SK-N-SH (cell line): ENCODE results near the gene NRARP. TPM values are rescaled to one million over a fixed set of nuclear protein-coding genes. Genes with fewer than 3 reads are reported as not detected.

Experiments
- CTCF ChIA-PET: fragments of 300-600, 350-600 bp; formaldehyde crosslinking; extraction: SDS; loops from one replicate; lab custom pipeline; 2021; lab: Yijun Ruan, JAX
- POLR2A ChIA-PET: fragments of 350-600 bp; sonication (Branson Sonifier 250); formaldehyde crosslinking; extraction: SDS; loops from one replicate; lab custom pipeline; 2020; ENCODE audit warnings: antibody characterized with exemption, inconsistent platforms; lab: Yijun Ruan, JAX
- DNase-seq: peaks from one replicate; pipeline ENCODE4 v3.0.0; 2012
- H2AFZ ChIP-seq: fragments of 200-600 bp; sonication (generic); 2 replicates; pipeline ENCODE4 v1.8.1; 2016; ENCODE audit warnings: antibody characterized with exemption, mild to moderate bottlenecking, low read depth
- H3F3A ChIP-seq: fragments of 200-600 bp; sonication (generic); replicated peaks from 2 replicates; pipeline ENCODE3; 2016; ENCODE audit warnings: antibody characterized with exemption, mild to moderate bottlenecking; ENCODE audit not compliant: insufficient read depth
- H3K27ac ChIP-seq, 2 experiments: fragments of 200-500 bp in 1 of 2; fragments of 200-600 bp in 1 of 2; sonication (Bioruptor generic) in 1 of 2; sonication (generic), shearing (Covaris generic) in 1 of 2; 2 replicates each; pipeline versions ENCODE4 v1.5.1 to v1.6.1; 2014 to 2016; ENCODE audit warnings: low read depth in 2 of 2, inconsistent platforms in 1 of 2, low read length in 1 of 2, mild to moderate bottlenecking in 1 of 2, mixed read lengths in 1 of 2
- H3K27me3 ChIP-seq: fragments of 200-600 bp; sonication (generic), shearing (Covaris generic); 2 replicates; pipeline ENCODE4 v1.6.1; 2016; ENCODE audit warnings: mixed run types; ENCODE audit not compliant: insufficient read depth
- H3K36me3 ChIP-seq, 2 experiments: fragments of 200-500 bp in 1 of 2; fragments of 200-600 bp in 1 of 2; sonication (Bioruptor generic) in 1 of 2; sonication (generic) in 1 of 2; replicated peaks in 1 of 2; 2 replicates each; pipeline versions ENCODE3 to v1.5.1; 2014 to 2016; ENCODE audit warnings: low read length in 1 of 2, mild to moderate bottlenecking in 1 of 2; ENCODE audit not compliant: insufficient read depth in 2 of 2, control insufficient read depth in 1 of 2
- H3K4me1 ChIP-seq, 2 experiments: fragments of 200-500 bp in 1 of 2; fragments of 200-600 bp in 1 of 2; sonication (Bioruptor generic) in 1 of 2; sonication (generic), shearing (Covaris generic) in 1 of 2; 2 replicates each; pipeline versions ENCODE4 v1.5.1 to v1.6.1; 2014 to 2016; ENCODE audit warnings: low read depth in 1 of 2, low read length in 1 of 2, mixed run types in 1 of 2; ENCODE audit not compliant: insufficient read depth in 2 of 2, control insufficient read depth in 1 of 2
- H3K4me2 ChIP-seq: fragments of 200-600 bp; sonication (generic), shearing (Covaris generic); 2 replicates; pipeline ENCODE4 v1.6.1; 2017; ENCODE audit warnings: mixed run types
- H3K4me3 ChIP-seq, 2 experiments: fragments of 200-500 bp in 1 of 2; fragments of 200-600 bp in 1 of 2; sonication (Bioruptor generic) in 1 of 2; sonication (generic), shearing (Covaris generic) in 1 of 2; 2 replicates each; pipeline versions ENCODE4 v1.5.1 to v1.8.1; 2014 to 2016; ENCODE audit warnings: low read depth in 2 of 2, inconsistent platforms in 1 of 2, low read length in 1 of 2, mild to moderate bottlenecking in 1 of 2, mixed read lengths in 1 of 2, moderate library complexity in 1 of 2
- H3K79me2 ChIP-seq: fragments of 200-600 bp; sonication (generic); 2 replicates; pipeline ENCODE4 v1.8.1; 2017; ENCODE audit warnings: mild to moderate bottlenecking; ENCODE audit not compliant: insufficient read depth
- H3K9ac ChIP-seq: fragments of 200-600 bp; sonication (generic); 2 replicates; pipeline ENCODE4 v1.6.1; 2017; ENCODE audit warnings: mixed run types
- H3K9me2 ChIP-seq: fragments of 200-600 bp; sonication (generic); 2 replicates; pipeline ENCODE4 v1.6.1; 2017; ENCODE audit warnings: mixed run types
- H3K9me3 ChIP-seq: fragments of 200-600 bp; sonication (generic); 2 replicates; pipeline ENCODE4 v1.6.1; 2017; ENCODE audit warnings: mixed run types, mild to moderate bottlenecking, moderate library complexity
- H4K20me1 ChIP-seq: fragments of 200-600 bp; sonication (generic); 2 replicates; pipeline ENCODE4 v1.6.1; 2017; ENCODE audit warnings: mild to moderate bottlenecking, mixed run types; ENCODE audit not compliant: insufficient read depth
- CHD2 ChIP-seq: fragments of 150-350 bp; IDR thresholded peaks from 2 replicates; pipeline ENCODE4 v1.6.1; 2018; ENCODE audit warnings: low read length; ENCODE audit not compliant: partially characterized antibody
- EZH2phosphoT487 ChIP-seq: fragments of 200-600 bp; sonication (generic); IDR thresholded peaks from 2 replicates; pipeline ENCODE4 v1.6.1; 2017; ENCODE audit warnings: low read depth, mixed run types, mild to moderate bottlenecking, antibody characterized with exemption, moderate library complexity, borderline replicate concordance
- IRF3 ChIP-seq: fragments of 150-350 bp; IDR thresholded peaks from 2 replicates; pipeline ENCODE4 v1.6.1; 2016; ENCODE audit warnings: mild to moderate bottlenecking, low read depth, low read length
- JUND ChIP-seq: IDR thresholded peaks from 2 replicates; pipeline ENCODE4 v1.4.0; 2012
- MAX ChIP-seq: IDR thresholded peaks from 2 replicates; pipeline ENCODE4 v1.4.0; 2012; ENCODE audit warnings: low read depth
- MXI1 ChIP-seq: IDR thresholded peaks from 2 replicates; pipeline ENCODE4 v1.6.1; 2012; ENCODE audit warnings: mild to moderate bottlenecking, low read depth, low read length, improper control_type of control experiment
- NFIC ChIP-seq: IDR thresholded peaks from 2 replicates; pipeline ENCODE4 v1.4.0; 2012; ENCODE audit warnings: borderline replicate concordance
- RCOR1 ChIP-seq: fragments of 150-350 bp; IDR thresholded peaks from 2 replicates; pipeline ENCODE4 v1.6.1; 2017; ENCODE audit warnings: antibody characterized with exemption, low read length
- REST ChIP-seq: IDR thresholded peaks from 2 replicates; pipeline ENCODE4 v1.6.1; 2012; ENCODE audit warnings: mild to moderate bottlenecking, low read depth, low read length, moderate library complexity
- TAF1 ChIP-seq: IDR thresholded peaks from 2 replicates; pipeline ENCODE4 v1.6.1; 2012; ENCODE audit warnings: low read depth, mild to moderate bottlenecking, low read length, moderate library complexity, borderline replicate concordance
- TEAD4 ChIP-seq: IDR thresholded peaks from 2 replicates; pipeline ENCODE4 v1.4.0; 2012; ENCODE audit warnings: mild to moderate bottlenecking, borderline replicate concordance; ENCODE audit not compliant: insufficient read depth
- WGBS: methylation state at CpG from one replicate; pipeline ENCODE4 v1.1.6; 2017; ENCODE audit warnings: low lambda C conversion rate; 5-methylcytosine and 5-hydroxymethylcytosine counted together
- polyA plus RNA-seq, 3 experiments: library from polyadenylated mRNA; depleted of rRNA; stranded (reverse); fragments of >200 nt; gene quantifications; 2 replicates each; pipeline ENCODE4 v1.2.3, GENCODE V29; 2012
- TF ChIP-seq, protein P1 (sequence below): fragments of 150-350 bp; IDR thresholded peaks from 2 replicates; pipeline ENCODE4 v1.6.1; 2017; ENCODE audit warnings: antibody characterized with exemption, low read length, low read depth, borderline replicate concordance
- TF ChIP-seq, protein P2 (sequence below): IDR thresholded peaks from 2 replicates; pipeline ENCODE4 v1.4.0; 2012; ENCODE audit warnings: low read depth, borderline replicate concordance

The NRARP gene
- polyA plus RNA-seq, 1 of the 3 experiments (the other 2 are of a cell fraction): 3.9 TPM

GRCh38 chr9:137256362-137256761 lies 45.7 kb downstream of the NRARP start:
- WGBS: 91% methylated on average over 6 of the region's 15 CpGs
- POLR2A ChIA-PET: interaction anchor here (0.5 to 6.6 kb wide), 3 partner anchors 15 to 55 kb away, joined by 3 to 83 read pairs (median 3); partner anchors contain the start of gene TUBB4B
- Histone ChIP-seq H3K4me1 (peaks cover 0 to 21% of the 10 kb centered on the region in 2 experiments; a peak in 1 of 4 replicates), H3F3A (no peaks in the 10 kb centered on the region), H4K20me1 (peaks cover 12% of the 10 kb centered on the region; the same call in 1 of the 2 replicates), H3K27ac (no peak overlapping the region), H3K79me2 (peaks cover 47% of the 10 kb centered on the region), H3K9me3 (no peaks in the 10 kb centered on the region), H3K9ac (peak overlapping the region; percentile 88; the same call in 1 of the 2 replicates), H3K27me3 (no peaks in the 10 kb centered on the region), H3K9me2 (no peaks in the 10 kb centered on the region), H2AFZ (no peak overlapping the region), H3K4me3 (peak overlapping the region; percentile 94 to 96), H3K36me3 (peaks cover 10 to 15% of the 10 kb centered on the region in 2 experiments), H3K4me2 (peak overlapping the region; percentile 95)
- CTCF ChIA-PET: interaction anchor here (1.7 to 4.6 kb wide), 2 partner anchors 19 to 30 kb away, joined by 4 to 33 read pairs; no protein-coding TSS in a partner anchor
- DNase-seq: no peak
- TF ChIP-seq CHD2: no peak
- 0 out of 2 replicates have a peak, but pooled peaks have one; percentile 56 for TF ChIP-seq REST

GRCh38 chr9:137255448-137256114 lies 46.5 kb downstream of the NRARP start:
- H3K36me3 ChIP-seq: peaks cover 10 to 15% of the 10 kb centered on the region in 2 experiments
- TF ChIP-seq MXI1 (no peak), JUND (no peak), IRF3 (no peak), RCOR1 (no peak), TAF1 (no peak), MAX (no peak), NFIC (no peak), EZH2phosphoT487 (no peak), TEAD4 (no peak)
- TF ChIP-seq, protein P1, sequence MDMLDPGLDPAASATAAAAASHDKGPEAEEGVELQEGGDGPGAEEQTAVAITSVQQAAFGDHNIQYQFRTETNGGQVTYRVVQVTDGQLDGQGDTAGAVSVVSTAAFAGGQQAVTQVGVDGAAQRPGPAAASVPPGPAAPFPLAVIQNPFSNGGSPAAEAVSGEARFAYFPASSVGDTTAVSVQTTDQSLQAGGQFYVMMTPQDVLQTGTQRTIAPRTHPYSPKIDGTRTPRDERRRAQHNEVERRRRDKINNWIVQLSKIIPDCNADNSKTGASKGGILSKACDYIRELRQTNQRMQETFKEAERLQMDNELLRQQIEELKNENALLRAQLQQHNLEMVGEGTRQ: no peak
- TF ChIP-seq, protein P2, sequence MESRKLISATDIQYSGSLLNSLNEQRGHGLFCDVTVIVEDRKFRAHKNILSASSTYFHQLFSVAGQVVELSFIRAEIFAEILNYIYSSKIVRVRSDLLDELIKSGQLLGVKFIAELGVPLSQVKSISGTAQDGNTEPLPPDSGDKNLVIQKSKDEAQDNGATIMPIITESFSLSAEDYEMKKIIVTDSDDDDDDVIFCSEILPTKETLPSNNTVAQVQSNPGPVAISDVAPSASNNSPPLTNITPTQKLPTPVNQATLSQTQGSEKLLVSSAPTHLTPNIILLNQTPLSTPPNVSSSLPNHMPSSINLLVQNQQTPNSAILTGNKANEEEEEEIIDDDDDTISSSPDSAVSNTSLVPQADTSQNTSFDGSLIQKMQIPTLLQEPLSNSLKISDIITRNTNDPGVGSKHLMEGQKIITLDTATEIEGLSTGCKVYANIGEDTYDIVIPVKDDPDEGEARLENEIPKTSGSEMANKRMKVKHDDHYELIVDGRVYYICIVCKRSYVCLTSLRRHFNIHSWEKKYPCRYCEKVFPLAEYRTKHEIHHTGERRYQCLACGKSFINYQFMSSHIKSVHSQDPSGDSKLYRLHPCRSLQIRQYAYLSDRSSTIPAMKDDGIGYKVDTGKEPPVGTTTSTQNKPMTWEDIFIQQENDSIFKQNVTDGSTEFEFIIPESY: no peak
- H3K9me3 ChIP-seq: no peaks in the 10 kb centered on the region
- peak overlapping the region; percentile 38 to 71; a peak in 3 of 4 replicates for H3K27ac ChIP-seq
- H3F3A ChIP-seq: no peaks in the 10 kb centered on the region
- peaks cover 43% of the 10 kb centered on the region for H3K79me2 ChIP-seq
- 7% methylated on average over 22 of the region's 51 CpGs for WGBS
- peak overlapping the region; percentile 88 for H3K9ac ChIP-seq
- ChIA-PET POLR2A (interaction anchor here (0.8 to 6.6 kb wide), 4 partner anchors 10 to 126 kb away, joined by 3 to 83 read pairs (median 4); partner anchors contain the start of gene TUBB4B), CTCF (interaction anchor here (0.7 to 4.6 kb wide), 4 partner anchors 13 to 28 kb away, joined by 3 to 33 read pairs (median 6); partner anchors contain the start of genes RNF224 and TUBB4B)
- peak overlapping the region; percentile 95 for H3K4me2 ChIP-seq
- peak overlapping the region; percentile 85 for H2AFZ ChIP-seq
- peak overlapping the region; percentile 94 to 96 for H3K4me3 ChIP-seq
- H4K20me1 ChIP-seq: peaks cover 12% of the 10 kb centered on the region; the same call in 1 of the 2 replicates
- no peak for DNase-seq
- H3K27me3 ChIP-seq: no peaks in the 10 kb centered on the region
- H3K9me2 ChIP-seq: no peaks in the 10 kb centered on the region
- H3K4me1 ChIP-seq: peaks cover 0 to 23% of the 10 kb centered on the region in 2 experiments; a peak in 1 of 4 replicates
